Tibial artery (tissue), 4 donors: ENCODE measurements around the gene LY6G5B.

Experiments
- DNase-seq, 2 donors: peaks; one replicate each; pipeline ENCODE4 v3.0.0-alpha.2; 2019
- H3K27ac ChIP-seq, 2 donors: fragments of 200-600 bp; sonication (generic) in 1 of 2; 1 replicate in 1 of 2; 2 replicates in 1 of 2; pipeline ENCODE4 v1.5.1; 2018 to 2019; ENCODE audit warnings: mild to moderate bottlenecking in 1 of 2
- H3K27me3 ChIP-seq, 2 donors: fragments of 200-600 bp; sonication (generic) in 1 of 2; one replicate each; pipeline versions ENCODE4 v1.5.1 to v1.6.0; 2016 to 2019
- H3K36me3 ChIP-seq, 3 donors: fragments of 200-600 bp; sonication (generic) in 2 of 3; one replicate each; pipeline ENCODE4 v1.5.1; 2016 to 2019; ENCODE audit warnings: mild to moderate bottlenecking in 2 of 3
- H3K4me1 ChIP-seq, 4 donors: fragments of 200-600 bp; sonication (generic) in 2 of 4; 1 replicate in 3 of 4; 2 replicates in 1 of 4; pipeline ENCODE4 v1.5.1; 2016 to 2019
- H3K4me3 ChIP-seq, 2 donors: fragments of 200-600 bp; sonication (generic) in 1 of 2; 1 replicate in 1 of 2; 2 replicates in 1 of 2; pipeline ENCODE4 v1.5.1; 2018 to 2019; ENCODE audit warnings: mild to moderate bottlenecking in 2 of 2
- H3K9me3 ChIP-seq, 3 donors: fragments of 200-600 bp; sonication (generic) in 1 of 3; one replicate each; pipeline ENCODE4 v1.5.1; 2016 to 2019
- intact Hi-C: fragments of 100-400 bp; cut with DNase I; formaldehyde crosslinking; loops from one replicate; pipeline ENCODE4 v1.15.0; 2023; ENCODE audit warnings: low total_unique reads
- TF ChIP-seq, protein P1 (sequence below), 2 experiments: fragments of 200-600 bp in 1 of 2; fragments of 450-650 bp in 1 of 2; IDR thresholded peaks; one replicate each; pipeline ENCODE4 v1.5.1; 2017 to 2019; ENCODE audit warnings: antibody characterized with exemption in 2 of 2, mild to moderate bottlenecking in 1 of 2, moderate library complexity in 1 of 2

LY6G5B gene

DNA sequence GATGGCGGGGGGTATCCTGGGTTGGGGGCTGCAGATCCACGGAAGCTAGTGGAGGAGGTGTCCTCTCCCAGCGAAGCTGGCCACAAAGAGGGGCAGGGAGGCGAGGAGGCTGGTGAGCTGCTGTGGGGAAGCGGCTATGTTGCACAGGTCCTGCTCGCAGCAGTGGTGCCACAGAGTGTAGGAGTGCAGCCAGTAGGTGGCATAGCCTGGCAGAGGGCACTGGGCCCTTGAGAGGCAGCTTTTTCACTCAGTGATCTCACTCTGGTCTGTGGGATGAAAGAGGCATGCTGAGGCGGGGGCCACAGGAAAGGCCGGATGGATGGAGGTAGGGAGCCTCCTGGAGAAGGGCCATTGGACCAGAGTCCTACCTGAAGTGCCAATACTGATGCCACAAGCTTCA lies 42.5 kb downstream of the LY6G5B start:
- DNase-seq: no peak
- no peak overlapping the region for H3K4me3 ChIP-seq
- H3K9me3 ChIP-seq: no peaks in the 10 kb centered on the region
- no peaks in the 10 kb centered on the region for H3K36me3 ChIP-seq
- H3K27ac ChIP-seq: no peak overlapping the region
- no peaks in the 10 kb centered on the region for H3K4me1 ChIP-seq
- intact Hi-C loops: loop anchor here (5.0 kb wide), 1 partner anchor 575 kb away; the partner anchor contains the start of gene PSORS1C2
- TF ChIP-seq, protein P1, sequence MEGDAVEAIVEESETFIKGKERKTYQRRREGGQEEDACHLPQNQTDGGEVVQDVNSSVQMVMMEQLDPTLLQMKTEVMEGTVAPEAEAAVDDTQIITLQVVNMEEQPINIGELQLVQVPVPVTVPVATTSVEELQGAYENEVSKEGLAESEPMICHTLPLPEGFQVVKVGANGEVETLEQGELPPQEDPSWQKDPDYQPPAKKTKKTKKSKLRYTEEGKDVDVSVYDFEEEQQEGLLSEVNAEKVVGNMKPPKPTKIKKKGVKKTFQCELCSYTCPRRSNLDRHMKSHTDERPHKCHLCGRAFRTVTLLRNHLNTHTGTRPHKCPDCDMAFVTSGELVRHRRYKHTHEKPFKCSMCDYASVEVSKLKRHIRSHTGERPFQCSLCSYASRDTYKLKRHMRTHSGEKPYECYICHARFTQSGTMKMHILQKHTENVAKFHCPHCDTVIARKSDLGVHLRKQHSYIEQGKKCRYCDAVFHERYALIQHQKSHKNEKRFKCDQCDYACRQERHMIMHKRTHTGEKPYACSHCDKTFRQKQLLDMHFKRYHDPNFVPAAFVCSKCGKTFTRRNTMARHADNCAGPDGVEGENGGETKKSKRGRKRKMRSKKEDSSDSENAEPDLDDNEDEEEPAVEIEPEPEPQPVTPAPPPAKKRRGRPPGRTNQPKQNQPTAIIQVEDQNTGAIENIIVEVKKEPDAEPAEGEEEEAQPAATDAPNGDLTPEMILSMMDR (IDR thresholded peaks at IDR 0.05): peak in 1 of 2 experiments; percentile 8
- H3K27me3 ChIP-seq: peaks cover 0 to 29% of the 10 kb centered on the region in 2 donors

DNA sequence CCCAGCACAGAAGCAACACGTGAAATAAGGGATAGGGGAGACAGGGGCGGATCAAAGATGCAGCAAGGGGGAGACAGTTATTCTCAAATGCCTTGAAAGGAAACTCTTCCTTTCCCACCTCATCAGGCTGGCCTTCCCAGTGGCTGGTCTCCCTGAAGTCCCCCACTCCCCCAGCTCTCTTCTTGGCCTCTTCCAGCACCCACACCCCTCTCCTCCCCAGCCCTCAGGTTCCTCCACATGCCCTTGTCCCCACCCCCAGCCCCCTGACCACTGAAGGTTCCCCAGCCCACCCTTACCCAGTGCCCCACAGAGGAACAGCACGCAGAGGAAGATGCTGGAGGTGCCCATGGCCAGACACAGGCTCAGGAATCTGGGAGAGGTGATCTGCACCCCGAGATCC lies 43.7 kb downstream of the LY6G5B start:
- intact Hi-C loops: loop anchor here (5.0 kb wide), 1 partner anchor 576 kb away; the partner anchor contains the start of gene PSORS1C2
- Histone ChIP-seq H3K27ac (no peak overlapping the region), H3K27me3 (peaks cover 0 to 29% of the 10 kb centered on the region in 2 donors), H3K36me3 (no peaks in the 10 kb centered on the region), H3K4me3 (no peak overlapping the region), H3K4me1 (no peaks in the 10 kb centered on the region), H3K9me3 (no peaks in the 10 kb centered on the region)
- DNase-seq: no peak
- TF ChIP-seq, protein P1 (IDR thresholded peaks at IDR 0.05): no peak

DNA sequence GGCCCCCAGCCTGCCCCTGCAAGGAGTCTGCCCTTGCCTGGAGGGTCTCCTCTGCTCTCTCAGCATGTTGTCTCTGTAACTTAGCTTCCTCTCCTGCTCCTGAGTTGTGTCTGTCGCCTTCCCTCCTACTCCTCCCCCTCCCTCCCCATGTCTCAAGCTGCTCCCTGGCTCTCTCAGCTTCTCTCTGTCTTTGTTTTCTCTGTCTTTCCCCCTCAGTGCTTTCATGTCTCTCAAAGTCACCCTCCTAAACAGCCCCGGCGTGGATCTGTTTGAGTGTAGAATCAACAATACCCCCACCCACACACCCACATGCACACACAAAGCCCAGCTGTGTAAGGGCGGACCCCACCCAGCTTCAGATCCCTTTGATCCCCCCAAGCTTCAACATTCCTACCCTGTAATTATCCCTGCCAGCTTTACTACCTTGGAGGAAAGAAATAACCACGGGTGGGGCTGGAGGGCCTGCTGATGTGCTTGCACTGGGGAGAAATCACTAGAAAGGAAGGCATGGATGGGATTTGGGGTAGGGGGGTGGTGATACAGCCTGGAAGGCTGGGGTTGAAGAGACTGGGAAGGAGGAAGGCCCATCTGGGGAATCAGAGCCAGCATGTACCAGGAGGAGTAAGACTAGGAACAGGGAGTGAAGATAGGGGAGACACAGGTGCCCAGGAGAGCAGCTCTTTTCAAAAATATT lies 44.4 kb downstream of the LY6G5B start:
- intact Hi-C loops: loop anchor here (5.0 kb wide), 1 partner anchor 577 kb away; the partner anchor contains the start of gene PSORS1C2
- H3K36me3 ChIP-seq: no peaks in the 10 kb centered on the region
- no peaks in the 10 kb centered on the region for H3K9me3 ChIP-seq
- peaks cover 0 to 29% of the 10 kb centered on the region in 2 donors for H3K27me3 ChIP-seq
- DNase-seq: no peak
- no peaks in the 10 kb centered on the region for H3K4me1 ChIP-seq
- TF ChIP-seq, protein P1 (IDR thresholded peaks at IDR 0.05): no peak
- H3K4me3 ChIP-seq: no peak overlapping the region
- H3K27ac ChIP-seq: no peak overlapping the region

DNA sequence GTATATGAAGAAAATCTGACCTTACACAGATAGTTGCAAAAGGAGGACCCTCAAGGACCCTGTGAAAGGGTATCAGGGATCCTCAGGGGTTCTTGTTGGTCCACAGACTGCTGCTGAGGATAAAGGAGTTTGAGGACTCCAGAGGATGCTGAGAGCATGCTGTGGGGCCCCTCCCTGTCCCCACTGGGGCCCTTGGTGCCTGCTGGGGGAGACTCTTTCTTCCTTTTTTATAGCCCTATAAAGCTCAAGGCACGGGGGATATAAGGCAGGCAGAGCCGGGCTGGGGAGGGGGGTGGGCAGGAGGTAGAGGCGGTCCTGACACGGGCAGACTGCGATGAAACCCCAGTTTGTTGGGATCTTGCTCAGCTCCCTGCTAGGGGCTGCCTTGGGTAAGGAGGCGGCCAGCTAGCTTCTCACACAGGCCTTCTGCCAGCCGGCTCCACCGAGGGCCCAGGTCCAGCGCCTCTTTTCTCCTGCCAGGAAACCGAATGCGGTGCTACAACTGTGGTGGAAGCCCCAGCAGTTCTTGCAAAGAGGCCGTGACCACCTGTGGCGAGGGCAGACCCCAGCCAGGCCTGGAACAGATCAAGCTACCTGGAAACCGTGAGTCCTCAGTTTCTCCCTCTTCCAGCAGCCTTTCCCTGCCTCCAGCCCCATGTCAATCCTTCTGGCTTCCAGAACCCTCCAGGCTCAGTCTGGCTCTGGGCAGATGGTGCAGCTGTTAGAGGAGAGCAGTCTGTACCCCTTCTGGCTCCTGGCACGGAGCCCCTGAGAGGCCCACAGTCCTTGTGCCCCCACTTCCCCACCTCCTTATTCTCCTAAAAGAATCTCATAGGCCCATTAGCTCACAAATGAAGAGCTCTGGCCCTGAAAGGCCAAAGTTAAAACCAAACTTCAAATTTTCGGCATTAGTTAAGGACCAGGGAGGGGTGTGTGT lies 45.5 kb downstream of the LY6G5B start, which contains the start of gene LY6G6D:
TSS of gene LY6G6D (plus strand) at position 327 of the 937 bp plus-strand sequence. CDS start at position 335, 8 bp downstream.
- Histone ChIP-seq H3K4me1 (no peaks in the 10 kb centered on the region), H3K27ac (no peak within 1 kb of the TSS), H3K4me3 (no peak within 1 kb of the TSS), H3K9me3 (no peaks in the 10 kb centered on the region), H3K36me3 (no peaks in the 10 kb centered on the region), H3K27me3 (peaks cover 0 to 21% of the 10 kb centered on the region in 2 donors)
- intact Hi-C loops: no loop called here
- no peak for DNase-seq
- TF ChIP-seq, protein P1 (IDR thresholded peaks at IDR 0.05): no peak

DNA sequence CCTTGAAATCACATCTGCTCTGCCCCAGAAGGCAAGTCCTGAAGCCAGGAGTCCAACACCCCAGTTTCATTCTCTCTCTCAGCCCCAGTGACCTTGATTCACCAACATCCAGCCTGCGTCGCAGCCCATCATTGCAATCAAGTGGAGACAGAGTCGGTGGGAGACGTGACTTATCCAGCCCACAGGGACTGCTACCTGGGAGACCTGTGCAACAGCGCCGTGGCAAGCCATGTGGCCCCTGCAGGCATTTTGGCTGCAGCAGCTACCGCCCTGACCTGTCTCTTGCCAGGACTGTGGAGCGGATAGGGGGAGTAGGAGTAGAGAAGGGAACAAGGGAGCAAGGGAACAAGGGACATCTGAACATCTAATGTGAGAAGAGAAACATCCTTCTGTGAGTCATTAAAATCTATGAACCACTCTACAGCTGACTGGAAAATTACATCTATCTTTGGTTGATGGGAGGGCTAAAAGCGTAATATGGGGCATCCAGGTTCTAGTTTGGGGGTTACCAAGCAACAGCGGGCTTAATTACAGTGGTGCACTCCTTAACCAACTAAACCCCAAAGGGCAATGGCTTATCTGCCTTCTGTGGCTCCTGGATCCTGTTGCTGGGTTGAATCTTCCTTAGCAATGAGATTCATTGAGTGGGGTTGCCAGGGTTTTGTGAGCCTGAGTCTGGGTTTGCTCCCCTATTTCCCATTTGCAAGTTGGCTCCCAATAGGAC lies 47.9 kb downstream of the LY6G5B start:
- no peak overlapping the region for H3K4me3 ChIP-seq
- DNase-seq: no peak
- H3K36me3 ChIP-seq: no peaks in the 10 kb centered on the region
- H3K4me1 ChIP-seq: no peaks in the 10 kb centered on the region
- TF ChIP-seq, protein P1 (IDR thresholded peaks at IDR 0.05): no peak
- intact Hi-C loops: no loop called here
- H3K27me3 ChIP-seq: peaks cover 0 to 1% of the 10 kb centered on the region in 2 donors
- H3K9me3 ChIP-seq: no peaks in the 10 kb centered on the region
- H3K27ac ChIP-seq: no peak overlapping the region
